NT2/D1 (cell line): ENCODE measurements around the gene KCNA2.

Experiments used
- SUZ12 ChIP-seq: IDR thresholded peaks from 2 replicates; pipeline ENCODE4 v1.6.1; 2011; ENCODE audit not compliant: insufficient read length, insufficient read depth; ENCODE audit errors: extremely low read depth
- YY1 ChIP-seq: IDR thresholded peaks from 2 replicates; pipeline ENCODE4 v1.6.1; 2011; ENCODE audit not compliant: insufficient read length, insufficient read depth
- ZNF274 ChIP-seq: IDR thresholded peaks from 2 replicates; pipeline ENCODE4 v1.6.1; 2011; ENCODE audit warnings: mild to moderate bottlenecking, low read depth, low read length

GRCh38 chr1:110584045-110584444 is 22.1 kb downstream of the KCNA2 start:
- no peak for TF ChIP-seq YY1
- TF ChIP-seq SUZ12, result no peak
- no peak for TF ChIP-seq ZNF274
